ENCODE results near the gene CAPRIN2.

CAPRIN2 gene

GRCh38 chr12:30740274-30740673 lies 14.5 kb downstream of the CAPRIN2 start:
- no peak for DNase-seq (ENCODE audit: low read depth)
- TF ChIP-seq POLR2A (IDR thresholded peaks at IDR 0.05; ENCODE audit: extremely low read depth, insufficient read length) (no peak), MYC (IDR thresholded peaks at IDR 0.05; ENCODE audit: low read depth, low read length) (no peak), CTCF (IDR thresholded peaks at IDR 0.05; ENCODE audit: low read depth, low read length) (no peak), MAX (IDR thresholded peaks at IDR 0.05; ENCODE audit: low read depth, low read length) (no peak)
- H3K4me3 ChIP-seq (ENCODE audit: low read depth, low read length), result no peak overlapping the region

GRCh38 chr12:30739020-30739419 lies 15.7 kb downstream of the CAPRIN2 start:
- H3K4me3 ChIP-seq (ENCODE audit: low read depth, low read length), result no peak overlapping the region
- DNase-seq (ENCODE audit: low read depth), result no peak
- TF ChIP-seq POLR2A (IDR thresholded peaks at IDR 0.05; ENCODE audit: extremely low read depth, insufficient read length) (no peak), MAX (IDR thresholded peaks at IDR 0.05; ENCODE audit: low read depth, low read length) (no peak), CTCF (IDR thresholded peaks at IDR 0.05; ENCODE audit: low read depth, low read length) (no peak), MYC (IDR thresholded peaks at IDR 0.05; ENCODE audit: low read depth, low read length) (no peak)

GRCh38 chr12:30732954-30733637 lies 21.7 kb downstream of the CAPRIN2 start:
- no peak for DNase-seq (ENCODE audit: low read depth)

GRCh38 chr12:30730011-30730410 lies 24.7 kb downstream of the CAPRIN2 start:
- TF ChIP-seq MYC (IDR thresholded peaks at IDR 0.05; ENCODE audit: low read depth, low read length) (no peak), MAX (IDR thresholded peaks at IDR 0.05; ENCODE audit: low read depth, low read length) (no peak), CTCF (IDR thresholded peaks at IDR 0.05; ENCODE audit: low read depth, low read length) (no peak), POLR2A (IDR thresholded peaks at IDR 0.05; ENCODE audit: extremely low read depth, insufficient read length) (no peak)
- DNase-seq (ENCODE audit: low read depth), result no peak
- H3K4me3 ChIP-seq (ENCODE audit: low read depth, low read length), result no peak overlapping the region

More at GRCh38 chr12:30732954-30733637, 21.7 kb downstream of the CAPRIN2 start:
- TF ChIP-seq POLR2A (IDR thresholded peaks at IDR 0.05; ENCODE audit: extremely low read depth, insufficient read length), result no peak
- TF ChIP-seq MAX (IDR thresholded peaks at IDR 0.05; ENCODE audit: low read depth, low read length), result no peak
- no peak for TF ChIP-seq MYC (IDR thresholded peaks at IDR 0.05; ENCODE audit: low read depth, low read length)
- TF ChIP-seq CTCF (IDR thresholded peaks at IDR 0.05; ENCODE audit: low read depth, low read length), result no peak
- H3K4me3 ChIP-seq (ENCODE audit: low read depth, low read length), result no peak overlapping the region

GRCh38 chr12:30729547-30729946 lies 25.2 kb downstream of the CAPRIN2 start:
- DNase-seq (ENCODE audit: low read depth), result no peak
- TF ChIP-seq POLR2A (IDR thresholded peaks at IDR 0.05; ENCODE audit: extremely low read depth, insufficient read length), result no peak
- no peak for TF ChIP-seq MAX (IDR thresholded peaks at IDR 0.05; ENCODE audit: low read depth, low read length)
- TF ChIP-seq CTCF (IDR thresholded peaks at IDR 0.05; ENCODE audit: low read depth, low read length), result no peak
- no peak for TF ChIP-seq MYC (IDR thresholded peaks at IDR 0.05; ENCODE audit: low read depth, low read length)
- H3K4me3 ChIP-seq (ENCODE audit: low read depth, low read length), result no peak overlapping the region
